Activated naive CD4-positive, alpha-beta T cell treated with anti-CD3 and anti-CD28 coated beads, Interleukin-2, amount 10 ng/mL, durations not matched to agents 7 days and 5 days (primary cell): ENCODE data around the gene LRRC7.

Experiments
- CTCF ChIA-PET: fragments of 350-600 bp; sonication (Branson Sonifier 250); formaldehyde crosslinking; loops from one replicate; lab custom pipeline; 2021; ENCODE audit warnings: antibody characterized with exemption; lab: Charles Lee
- DNase-seq: peaks from one replicate; pipeline ENCODE4 v3.0.0-alpha.2; 2020
- H3K27ac Mint-ChIP-seq: one replicate; pipeline ENCODE4 v1.8.0; 2021; ENCODE audit warnings: mild to moderate bottlenecking, moderate library complexity, mixed read lengths
- H3K27me3 Mint-ChIP-seq: one replicate; pipeline ENCODE4 v1.8.0; 2021; ENCODE audit warnings: mild to moderate bottlenecking, mixed read lengths
- H3K36me3 Mint-ChIP-seq: one replicate; pipeline ENCODE4 v1.8.0; 2021; ENCODE audit warnings: mixed read lengths
- H3K4me1 Mint-ChIP-seq: one replicate; pipeline ENCODE4 v1.8.0; 2021; ENCODE audit warnings: mixed read lengths
- H3K4me3 Mint-ChIP-seq: one replicate; pipeline ENCODE4 v1.8.0; 2021; ENCODE audit warnings: mild to moderate bottlenecking, moderate library complexity, mixed read lengths
- H3K9me3 Mint-ChIP-seq: one replicate; pipeline ENCODE4 v1.8.0; 2021; ENCODE audit warnings: mixed read lengths

LRRC7 gene

GRCh38 chr1:69814926-69815325, 247.2 kb downstream of the LRRC7 start:
- Mint-ChIP-seq H3K36me3 (no peaks in the 10 kb centered on the region), H3K4me1 (no peaks in the 10 kb centered on the region), H3K4me3 (no peak overlapping the region), H3K27ac (no peak overlapping the region), H3K27me3 (no peaks in the 10 kb centered on the region), H3K9me3 (peaks cover 4% of the 10 kb centered on the region)
- CTCF ChIA-PET, result no interaction called here
- no peak for DNase-seq

GRCh38 chr1:69824932-69825331, 257.2 kb downstream of the LRRC7 start:
- Mint-ChIP-seq H3K9me3 (peaks cover 5% of the 10 kb centered on the region), H3K27ac (no peak overlapping the region), H3K27me3 (no peaks in the 10 kb centered on the region), H3K4me1 (no peaks in the 10 kb centered on the region), H3K36me3 (no peaks in the 10 kb centered on the region), H3K4me3 (no peak overlapping the region)
- DNase-seq, result no peak
- CTCF ChIA-PET, result no interaction called here

GRCh38 chr1:69827732-69828131, 260.0 kb downstream of the LRRC7 start:
- Mint-ChIP-seq H3K4me3 (no peak overlapping the region), H3K27me3 (no peaks in the 10 kb centered on the region), H3K9me3 (no peaks in the 10 kb centered on the region), H3K27ac (no peak overlapping the region), H3K36me3 (no peaks in the 10 kb centered on the region), H3K4me1 (no peaks in the 10 kb centered on the region)
- CTCF ChIA-PET, result no interaction called here
- DNase-seq, result no peak

GRCh38 chr1:69833536-69833935, 265.8 kb downstream of the LRRC7 start:
- CTCF ChIA-PET, result no interaction called here

GRCh38 chr1:69834336-69834735, 266.6 kb downstream of the LRRC7 start:
- Mint-ChIP-seq H3K27me3 (no peaks in the 10 kb centered on the region), H3K27ac (no peak overlapping the region), H3K4me3 (no peak overlapping the region), H3K4me1 (no peaks in the 10 kb centered on the region), H3K9me3 (peaks cover 2% of the 10 kb centered on the region), H3K36me3 (no peaks in the 10 kb centered on the region)
- no peak for DNase-seq
- CTCF ChIA-PET, result no interaction called here

More at GRCh38 chr1:69833536-69833935, 265.8 kb downstream of the LRRC7 start:
- Mint-ChIP-seq H3K4me3 (no peak overlapping the region), H3K9me3 (peaks cover 2% of the 10 kb centered on the region), H3K27ac (no peak overlapping the region), H3K36me3 (no peaks in the 10 kb centered on the region), H3K4me1 (no peaks in the 10 kb centered on the region), H3K27me3 (no peaks in the 10 kb centered on the region)
- no peak for DNase-seq

- peaks cover 2% of the 10 kb centered on the region for H3K9me3 Mint-ChIP-seq
- DNase-seq, result no peak
- CTCF ChIA-PET, result no interaction called here
- no peaks in the 10 kb centered on the region for H3K36me3 Mint-ChIP-seq
- no peaks in the 10 kb centered on the region for H3K27me3 Mint-ChIP-seq
- H3K4me3 Mint-ChIP-seq, result no peak overlapping the region
- H3K4me1 Mint-ChIP-seq, result no peaks in the 10 kb centered on the region
- no peak overlapping the region for H3K27ac Mint-ChIP-seq
Measured at GRCh38 chr1:69835955-69836354, 268.2 kb downstream of the LRRC7 start.

GRCh38 chr1:69836971-69837636, 269.4 kb downstream of the LRRC7 start:
- CTCF ChIA-PET, result interaction anchor here (0.6 kb wide), 1 partner anchor 24 kb away, joined by 3 read pairs; no protein-coding TSS in a partner anchor
- H3K4me3 Mint-ChIP-seq, result no peak overlapping the region
- peaks cover 2% of the 10 kb centered on the region for H3K9me3 Mint-ChIP-seq
- no peaks in the 10 kb centered on the region for H3K4me1 Mint-ChIP-seq
- H3K27ac Mint-ChIP-seq, result no peak overlapping the region
- no peak for DNase-seq
- no peaks in the 10 kb centered on the region for H3K36me3 Mint-ChIP-seq
- H3K27me3 Mint-ChIP-seq, result no peaks in the 10 kb centered on the region

- CTCF ChIA-PET, result no interaction called here
- Mint-ChIP-seq H3K9me3 (no peaks in the 10 kb centered on the region), H3K4me3 (no peak overlapping the region)
Measured at GRCh38 chr1:69842326-69842725, 274.6 kb downstream of the LRRC7 start.

GRCh38 chr1:69845655-69846054, 277.9 kb downstream of the LRRC7 start:
- no peaks in the 10 kb centered on the region for H3K27me3 Mint-ChIP-seq
- H3K36me3 Mint-ChIP-seq, result no peaks in the 10 kb centered on the region
- CTCF ChIA-PET, result no interaction called here
- H3K4me1 Mint-ChIP-seq, result no peaks in the 10 kb centered on the region
- no peak for DNase-seq
- H3K4me3 Mint-ChIP-seq, result no peak overlapping the region
- H3K27ac Mint-ChIP-seq, result no peak overlapping the region
- H3K9me3 Mint-ChIP-seq, result no peaks in the 10 kb centered on the region

More at GRCh38 chr1:69842326-69842725, 274.6 kb downstream of the LRRC7 start:
- H3K36me3 Mint-ChIP-seq, result no peaks in the 10 kb centered on the region
- DNase-seq, result no peak
- H3K27me3 Mint-ChIP-seq, result no peaks in the 10 kb centered on the region
- H3K4me1 Mint-ChIP-seq, result no peaks in the 10 kb centered on the region
- H3K27ac Mint-ChIP-seq, result no peak overlapping the region

- Mint-ChIP-seq H3K9me3 (no peaks in the 10 kb centered on the region), H3K36me3 (no peaks in the 10 kb centered on the region), H3K27me3 (no peaks in the 10 kb centered on the region), H3K4me3 (no peak overlapping the region), H3K4me1 (no peaks in the 10 kb centered on the region), H3K27ac (no peak overlapping the region)
- CTCF ChIA-PET, result no interaction called here
- no peak for DNase-seq
Measured at GRCh38 chr1:69846267-69846666, 278.5 kb downstream of the LRRC7 start.

GRCh38 chr1:69847670-69848069, 279.9 kb downstream of the LRRC7 start:
- Mint-ChIP-seq H3K9me3 (no peaks in the 10 kb centered on the region), H3K27ac (no peak overlapping the region), H3K36me3 (no peaks in the 10 kb centered on the region), H3K27me3 (no peaks in the 10 kb centered on the region), H3K4me3 (no peak overlapping the region), H3K4me1 (no peaks in the 10 kb centered on the region)
- CTCF ChIA-PET, result no interaction called here
- DNase-seq, result no peak

GRCh38 chr1:69852151-69852550, 284.4 kb downstream of the LRRC7 start:
- Mint-ChIP-seq H3K9me3 (no peaks in the 10 kb centered on the region), H3K27me3 (no peaks in the 10 kb centered on the region), H3K4me3 (no peak overlapping the region), H3K36me3 (no peaks in the 10 kb centered on the region), H3K4me1 (no peaks in the 10 kb centered on the region), H3K27ac (no peak overlapping the region)
- CTCF ChIA-PET, result interaction anchor here (0.6 kb wide), 1 partner anchor 237 kb away, joined by 3 read pairs; no protein-coding TSS in a partner anchor
- DNase-seq, result no peak

GRCh38 chr1:69852706-69853105, 285.0 kb downstream of the LRRC7 start:
- no peaks in the 10 kb centered on the region for H3K9me3 Mint-ChIP-seq
- no peaks in the 10 kb centered on the region for H3K27me3 Mint-ChIP-seq
- H3K4me3 Mint-ChIP-seq, result no peak overlapping the region
- H3K36me3 Mint-ChIP-seq, result no peaks in the 10 kb centered on the region
- DNase-seq, result no peak
- CTCF ChIA-PET, result no interaction called here
- no peaks in the 10 kb centered on the region for H3K4me1 Mint-ChIP-seq
- no peak overlapping the region for H3K27ac Mint-ChIP-seq

- DNase-seq, result no peak
- no peaks in the 10 kb centered on the region for H3K27me3 Mint-ChIP-seq
- H3K9me3 Mint-ChIP-seq, result no peaks in the 10 kb centered on the region
- no peak overlapping the region for H3K4me3 Mint-ChIP-seq
- H3K36me3 Mint-ChIP-seq, result no peaks in the 10 kb centered on the region
- no peak overlapping the region for H3K27ac Mint-ChIP-seq
- CTCF ChIA-PET, result no interaction called here
- H3K4me1 Mint-ChIP-seq, result no peaks in the 10 kb centered on the region
Measured at GRCh38 chr1:69858534-69858933, 290.8 kb downstream of the LRRC7 start.

GRCh38 chr1:69861641-69862040, 293.9 kb downstream of the LRRC7 start:
- Mint-ChIP-seq H3K9me3 (no peaks in the 10 kb centered on the region), H3K27ac (no peak overlapping the region), H3K4me1 (no peaks in the 10 kb centered on the region), H3K4me3 (no peak overlapping the region), H3K27me3 (no peaks in the 10 kb centered on the region), H3K36me3 (no peaks in the 10 kb centered on the region)
- CTCF ChIA-PET, result interaction anchor here (0.5 kb wide), 1 partner anchor 25 kb away, joined by 3 read pairs; no protein-coding TSS in a partner anchor
- no peak for DNase-seq
